Keratinocyte (primary cell): Measurements from ENCODE around the gene UHRF2. TPM values are rescaled to one million over a fixed set of nuclear protein-coding genes. Genes with fewer than 3 reads are reported as not detected.
"Not testable (repeated sequence)": the region's sequence is repeated elsewhere in the genome, so short reads cannot be mapped to it uniquely, and the experiment has no call there.

Experiments used
- DNase-seq: peaks from one replicate; pipeline ENCODE4 v3.0.0-alpha.2; 2011; ENCODE audit warnings: low read depth, missing footprints, low spot score
- FAIRE-seq: peaks from 2 replicates; lab custom pipeline; 2011; peaks lifted over from hg19 to GRCh38; lab: Jason Lieb, UNC
- H2AFZ ChIP-seq: 2 replicates; pipeline ENCODE4 v1.6.0; 2012; ENCODE audit warnings: low read length, control low read depth, inconsistent platforms; ENCODE audit not compliant: control insufficient read depth
- H3K27ac ChIP-seq: 2 replicates; pipeline ENCODE4 v1.5.1; 2011; ENCODE audit warnings: low read length; ENCODE audit not compliant: control insufficient read depth, insufficient read depth
- H3K27me3 ChIP-seq: 3 replicates; pipeline ENCODE4 v1.6.0; 2011; ENCODE audit warnings: low read length; ENCODE audit not compliant: control insufficient read depth, insufficient read depth; ENCODE audit errors: extremely low read depth
- H3K36me3 ChIP-seq, 2 experiments: 2 replicates in 1 of 2; 3 replicates in 1 of 2; pipeline ENCODE4 v1.5.1; 2011; ENCODE audit warnings: low read length in 2 of 2, mild to moderate bottlenecking in 1 of 2; ENCODE audit not compliant: control insufficient read depth in 2 of 2, insufficient read depth in 2 of 2; ENCODE audit errors: extremely low read depth in 1 of 2
- H3K4me1 ChIP-seq: 3 replicates; pipeline ENCODE4 v1.5.1; 2011; ENCODE audit warnings: low read length; ENCODE audit not compliant: control insufficient read depth, insufficient read depth; ENCODE audit errors: extremely low read depth
- H3K4me2 ChIP-seq: 3 replicates; pipeline ENCODE4 v1.6.0; 2011; ENCODE audit warnings: low read depth, low read length; ENCODE audit not compliant: control insufficient read depth, insufficient read depth; ENCODE audit errors: extremely low read depth
- H3K4me3 ChIP-seq, 3 experiments: fragments of 200-600 bp in 1 of 3; sonication (generic) in 1 of 3; 2 replicates in 2 of 3; 3 replicates in 1 of 3; pipeline ENCODE4 v1.5.1; 2011 to 2016; ENCODE audit warnings: low read length in 3 of 3, mild to moderate bottlenecking in 3 of 3, control low read depth in 2 of 3, inconsistent platforms in 1 of 3, low read depth in 1 of 3, mixed read lengths in 1 of 3, mixed run types in 1 of 3, moderate library complexity in 1 of 3; ENCODE audit not compliant: control insufficient read depth in 2 of 3, insufficient read depth in 2 of 3; ENCODE audit errors: extremely low read depth in 1 of 3
- H3K79me2 ChIP-seq: 2 replicates; pipeline ENCODE4 v1.6.0; 2012; ENCODE audit warnings: low read length; ENCODE audit not compliant: control insufficient read depth, insufficient read depth
- H3K9ac ChIP-seq: 3 replicates; pipeline ENCODE4 v1.6.0; 2011; ENCODE audit warnings: low read length; ENCODE audit not compliant: control insufficient read depth, insufficient read depth; ENCODE audit errors: extremely low read depth
- H3K9me1 ChIP-seq: 3 replicates; pipeline ENCODE4 v1.6.0; 2011; ENCODE audit warnings: low read length; ENCODE audit not compliant: control insufficient read depth, insufficient read depth; ENCODE audit errors: extremely low read depth
- H3K9me3 ChIP-seq: 2 replicates; pipeline ENCODE4 v1.5.1; 2012; ENCODE audit warnings: low read depth, low read length; ENCODE audit not compliant: control insufficient read depth
- H4K20me1 ChIP-seq: 3 replicates; pipeline ENCODE4 v1.6.0; 2011; ENCODE audit warnings: low read length; ENCODE audit not compliant: control insufficient read depth, insufficient read depth; ENCODE audit errors: extremely low read depth
- EZH2 ChIP-seq: IDR thresholded peaks from one replicate; pipeline ENCODE4 v1.6.1; 2012; ENCODE audit warnings: inconsistent platforms, mild to moderate bottlenecking, low read length, moderate library complexity
- dilution Hi-C: fragments of 300-500 bp; cut with MboI; formaldehyde crosslinking; loops from one replicate; pipeline ENCODE4 v1.7.0; 2020; ENCODE audit warnings: low sequenced_read_pairs; ENCODE audit not compliant: extremely low pct_ligation_motif_present
- polyA plus RNA-seq, 5 experiments: library from polyadenylated mRNA; depleted of rRNA in 3 of 5; stranded (reverse) in 3 of 5; stranded (forward) in 1 of 5; unstranded in 1 of 5; fragments of >200 nt; gene quantifications; 1 replicate in 1 of 5; 2 replicates in 3 of 5; 3 replicates in 1 of 5; pipeline versions ENCODE4 v1.2.1 to v1.2.3, GENCODE V29; 2011 to 2012; ENCODE audit warnings: missing spikeins in 2 of 5, low read depth in 1 of 5, low replicate concordance in 1 of 5
- TF ChIP-seq, protein P1 (sequence below), 3 experiments: IDR thresholded peaks in 1 of 3; conservative IDR thresholded peaks in 1 of 3; optimal IDR thresholded peaks in 1 of 3; 2 replicates in 2 of 3; 3 replicates in 1 of 3; pipeline versions ENCODE3 to v1.5.1; 2011; ENCODE audit warnings: low read length in 3 of 3, mild to moderate bottlenecking in 3 of 3, moderate library complexity in 2 of 3, control low read depth in 1 of 3, inconsistent platforms in 1 of 3; ENCODE audit not compliant: insufficient read depth in 2 of 3; ENCODE audit errors: extremely low read depth in 1 of 3

The UHRF2 gene
- polyA plus RNA-seq, 1 donor (not counting 4 experiments of a cell fraction or from before 2014, with no cell fraction given), result 77.0 TPM

DNA sequence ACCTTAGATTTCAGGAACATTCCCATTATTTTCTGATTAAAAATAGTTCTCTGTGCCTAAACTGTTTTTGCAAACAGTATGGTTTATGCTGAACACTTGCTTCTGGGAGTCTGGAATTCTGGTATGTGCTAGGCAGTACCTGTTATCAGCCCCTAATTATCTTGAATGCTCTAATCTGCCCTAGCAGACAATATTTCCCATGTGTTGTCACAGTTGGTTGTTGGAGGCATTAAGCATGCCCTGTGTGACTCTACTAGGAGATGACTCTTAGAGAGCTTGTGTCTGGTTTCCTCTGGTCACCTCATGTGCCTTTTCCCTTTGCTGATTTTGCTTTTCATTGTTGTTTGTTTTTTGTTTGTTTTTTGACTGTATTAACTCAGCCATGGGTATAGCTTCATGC, 36.6 kb downstream of the UHRF2 start:
- dilution Hi-C loops, result no loop called here
- H4K20me1 ChIP-seq, result peaks cover 6% of the 10 kb centered on the region
- DNase-seq, result no peak

DNA sequence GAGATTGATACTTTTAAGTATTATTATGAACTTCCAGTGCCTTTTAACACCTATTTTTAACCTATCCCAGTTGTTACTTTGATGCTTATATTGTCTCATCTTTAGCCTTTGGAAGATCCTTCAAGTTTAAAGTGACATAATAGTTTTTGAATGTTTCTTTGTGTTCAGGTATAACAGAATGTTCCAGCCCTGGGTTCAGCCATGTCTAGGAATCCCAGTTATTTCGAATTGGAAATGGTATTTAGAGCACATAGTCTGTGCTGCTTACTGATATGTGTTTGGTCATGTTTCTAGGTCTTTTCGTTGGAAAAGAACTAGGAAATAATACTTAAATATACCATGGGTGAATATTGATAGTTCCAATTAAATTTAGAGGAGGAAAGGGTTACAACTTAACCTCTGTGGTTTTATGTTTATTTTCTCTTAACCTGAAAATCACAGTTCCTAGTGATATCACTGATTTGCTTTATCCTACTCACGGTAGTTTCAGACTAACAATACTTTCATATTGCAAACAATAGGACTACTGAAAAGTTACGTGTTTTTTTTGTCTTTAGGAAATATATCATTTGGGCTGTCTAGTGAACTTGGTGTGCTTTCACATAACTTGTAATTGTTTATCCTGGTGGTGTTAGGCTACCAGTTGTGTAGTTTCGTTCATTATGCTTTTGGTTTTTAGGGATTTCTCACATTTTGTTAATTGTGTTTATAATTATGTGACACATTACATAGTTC, 37.8 kb downstream of the UHRF2 start:
- no peak for DNase-seq
- Histone ChIP-seq H4K20me1 (peaks cover 6% of the 10 kb centered on the region), H3K9ac (no peak overlapping the region), H3K9me1 (peaks cover 4% of the 10 kb centered on the region), H3K79me2 (peaks cover 96% of the 10 kb centered on the region), H3K36me3 (peaks cover 2 to 10% of the 10 kb centered on the region in 2 experiments), H3K27ac (no peak overlapping the region), H3K9me3 (no peaks in the 10 kb centered on the region), H2AFZ (no peak overlapping the region), H3K4me1 (peaks cover 4% of the 10 kb centered on the region), H3K4me3 (no peak overlapping the region), H3K27me3 (no peaks in the 10 kb centered on the region), H3K4me2 (no peak overlapping the region)
- TF ChIP-seq, protein P1, sequence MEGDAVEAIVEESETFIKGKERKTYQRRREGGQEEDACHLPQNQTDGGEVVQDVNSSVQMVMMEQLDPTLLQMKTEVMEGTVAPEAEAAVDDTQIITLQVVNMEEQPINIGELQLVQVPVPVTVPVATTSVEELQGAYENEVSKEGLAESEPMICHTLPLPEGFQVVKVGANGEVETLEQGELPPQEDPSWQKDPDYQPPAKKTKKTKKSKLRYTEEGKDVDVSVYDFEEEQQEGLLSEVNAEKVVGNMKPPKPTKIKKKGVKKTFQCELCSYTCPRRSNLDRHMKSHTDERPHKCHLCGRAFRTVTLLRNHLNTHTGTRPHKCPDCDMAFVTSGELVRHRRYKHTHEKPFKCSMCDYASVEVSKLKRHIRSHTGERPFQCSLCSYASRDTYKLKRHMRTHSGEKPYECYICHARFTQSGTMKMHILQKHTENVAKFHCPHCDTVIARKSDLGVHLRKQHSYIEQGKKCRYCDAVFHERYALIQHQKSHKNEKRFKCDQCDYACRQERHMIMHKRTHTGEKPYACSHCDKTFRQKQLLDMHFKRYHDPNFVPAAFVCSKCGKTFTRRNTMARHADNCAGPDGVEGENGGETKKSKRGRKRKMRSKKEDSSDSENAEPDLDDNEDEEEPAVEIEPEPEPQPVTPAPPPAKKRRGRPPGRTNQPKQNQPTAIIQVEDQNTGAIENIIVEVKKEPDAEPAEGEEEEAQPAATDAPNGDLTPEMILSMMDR (optimal IDR thresholded peaks at IDR 0.05 in 1 of 3, IDR thresholded peaks at IDR 0.05 in 1 of 3, conservative IDR thresholded peaks at IDR 0.05 in 1 of 3; ENCODE audit: extremely low read depth in 1 of 3, insufficient read depth in 2 of 3, low read length in 3 of 3), result no peak
- TF ChIP-seq EZH2, result no peak
- dilution Hi-C loops, result no loop called here
- FAIRE-seq, result peak; percentile 59

More for the DNA sequence above, 36.6 kb downstream of the UHRF2 start:
- Histone ChIP-seq H3K4me3 (no peak overlapping the region), H3K9me1 (peaks cover 4% of the 10 kb centered on the region), H3K27me3 (no peaks in the 10 kb centered on the region), H3K9ac (no peak overlapping the region), H3K79me2 (peaks cover 95% of the 10 kb centered on the region), H3K36me3 (peaks cover 2 to 8% of the 10 kb centered on the region in 2 experiments), H2AFZ (no peak overlapping the region), H3K27ac (no peak overlapping the region), H3K9me3 (no peaks in the 10 kb centered on the region), H3K4me2 (peak overlapping the region; percentile 25), H3K4me1 (peaks cover 4% of the 10 kb centered on the region)
- FAIRE-seq, result no peak
- no peak for TF ChIP-seq EZH2
- TF ChIP-seq, protein P1 (optimal IDR thresholded peaks at IDR 0.05 in 1 of 3, IDR thresholded peaks at IDR 0.05 in 1 of 3, conservative IDR thresholded peaks at IDR 0.05 in 1 of 3; ENCODE audit: extremely low read depth in 1 of 3, insufficient read depth in 2 of 3, low read length in 3 of 3), result no peak

DNA sequence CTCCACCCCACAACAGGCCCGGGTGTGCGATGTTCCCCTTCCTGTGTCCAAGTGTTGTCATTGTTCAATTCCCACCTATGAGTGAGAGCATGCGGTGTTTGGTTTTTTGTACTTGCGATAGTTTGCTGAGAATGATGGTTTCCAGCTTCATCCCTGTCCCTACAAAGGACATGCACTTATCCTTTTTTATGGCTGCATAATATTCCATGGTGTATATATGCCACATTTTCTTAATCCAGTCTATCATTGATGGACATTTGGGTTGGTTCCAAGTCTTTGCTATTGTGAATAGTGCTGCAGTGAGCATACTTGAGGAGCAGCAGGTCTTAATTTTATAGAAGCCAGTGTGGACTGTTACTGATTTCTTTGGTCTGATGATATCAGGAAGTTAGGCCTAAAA, 42.3 kb downstream of the UHRF2 start:
- H3K27me3 ChIP-seq, result not testable (repeated sequence)

More for the DNA sequence above, 42.3 kb downstream of the UHRF2 start:
- H3K9ac ChIP-seq, H3K36me3 ChIP-seq, H3K4me1 ChIP-seq, H3K27ac ChIP-seq, H4K20me1 ChIP-seq, H2AFZ ChIP-seq, H3K9me3 ChIP-seq, dilution Hi-C loops, H3K9me1 ChIP-seq, DNase-seq, H3K4me3 ChIP-seq, FAIRE-seq, H3K4me2 ChIP-seq: not testable (repeated sequence)
- peaks cover 97% of the 10 kb centered on the region for H3K79me2 ChIP-seq
